GF-D8 (cell line): Measurements from ENCODE around the gene MYOT.
"Not testable (repeated sequence)": the region's sequence is repeated elsewhere in the genome, so short reads cannot be mapped to it uniquely, and the experiment has no call there.

Experiments
- DNase-seq: peaks from one replicate; lab custom pipeline; 2025; lab: John Stamatoyannopoulos, UW

Gene MYOT

GRCh38 chr5:137867664-137868063 is at the start of gene MYOT:
MYOT (plus strand) TSS chr5:137867860; CDS start chr5:137870652, 2,792 bp downstream.
- DNase-seq = no peak

- DNase-seq = no peak
Observed at GRCh38 chr5:137819766-137820165, 47.9 kb upstream of the MYOT start.

- no peak for DNase-seq
Observed at GRCh38 chr5:137822158-137822764, 45.4 kb upstream of the MYOT start.

- no peak for DNase-seq
Observed at GRCh38 chr5:137822984-137823383, 44.7 kb upstream of the MYOT start.

- DNase-seq = no peak
Observed at GRCh38 chr5:137825165-137825564, 42.5 kb upstream of the MYOT start.

- DNase-seq = no peak
Observed at GRCh38 chr5:137826067-137826466, 41.6 kb upstream of the MYOT start.

- DNase-seq = no peak
Observed at GRCh38 chr5:137828180-137828579, 39.5 kb upstream of the MYOT start.

GRCh38 chr5:137828664-137829063 is 39.0 kb upstream of the MYOT start:
- DNase-seq = no peak

GRCh38 chr5:137831105-137831504 is 36.6 kb upstream of the MYOT start:
- DNase-seq = no peak

- no peak for DNase-seq
Observed at GRCh38 chr5:137831526-137831925, 36.1 kb upstream of the MYOT start.

GRCh38 chr5:137832416-137832815 is 35.2 kb upstream of the MYOT start:
- DNase-seq = no peak

GRCh38 chr5:137833463-137833862 is 34.2 kb upstream of the MYOT start:
- no peak for DNase-seq

GRCh38 chr5:137834498-137835049 is 33.1 kb upstream of the MYOT start:
- DNase-seq = no peak

GRCh38 chr5:137836298-137836697 is 31.4 kb upstream of the MYOT start:
- DNase-seq = no peak

- no peak for DNase-seq
Observed at GRCh38 chr5:137836997-137837396, 30.7 kb upstream of the MYOT start.

GRCh38 chr5:137837491-137838394 is 29.9 kb upstream of the MYOT start:
- no peak for DNase-seq

GRCh38 chr5:137838976-137839375 is 28.7 kb upstream of the MYOT start:
- no peak for DNase-seq

- no peak for DNase-seq
Observed at GRCh38 chr5:137842296-137842695, 25.4 kb upstream of the MYOT start.

- no peak for DNase-seq
Observed at GRCh38 chr5:137843676-137844299, 23.9 kb upstream of the MYOT start.

GRCh38 chr5:137845472-137845871 is 22.2 kb upstream of the MYOT start:
- no peak for DNase-seq

GRCh38 chr5:137847687-137848086 is 20.0 kb upstream of the MYOT start:
- DNase-seq = no peak

- not testable (repeated sequence) for DNase-seq
Observed at GRCh38 chr5:137853165-137853564, 14.5 kb upstream of the MYOT start.

- no peak for DNase-seq
Observed at GRCh38 chr5:137856201-137856600, 11.5 kb upstream of the MYOT start.
